ENCODE results near the gene DUSP15.
"Not testable (repeated sequence)": the region's sequence is repeated elsewhere in the genome, so short reads cannot be mapped to it uniquely, and the experiment has no call there.

DUSP15 gene

GRCh38 chr20:31820228-31820627 is 50.1 kb downstream of the DUSP15 start:
- no peak for DNase-seq

GRCh38 chr20:31819083-31819784 is 51.1 kb downstream of the DUSP15 start, which contains the start of gene MYLK2:
TSS of gene MYLK2 (plus strand) at chr20:31819356. CDS start at chr20:31819581, 225 bp downstream.
- peak; percentile 42 for DNase-seq

DNA sequence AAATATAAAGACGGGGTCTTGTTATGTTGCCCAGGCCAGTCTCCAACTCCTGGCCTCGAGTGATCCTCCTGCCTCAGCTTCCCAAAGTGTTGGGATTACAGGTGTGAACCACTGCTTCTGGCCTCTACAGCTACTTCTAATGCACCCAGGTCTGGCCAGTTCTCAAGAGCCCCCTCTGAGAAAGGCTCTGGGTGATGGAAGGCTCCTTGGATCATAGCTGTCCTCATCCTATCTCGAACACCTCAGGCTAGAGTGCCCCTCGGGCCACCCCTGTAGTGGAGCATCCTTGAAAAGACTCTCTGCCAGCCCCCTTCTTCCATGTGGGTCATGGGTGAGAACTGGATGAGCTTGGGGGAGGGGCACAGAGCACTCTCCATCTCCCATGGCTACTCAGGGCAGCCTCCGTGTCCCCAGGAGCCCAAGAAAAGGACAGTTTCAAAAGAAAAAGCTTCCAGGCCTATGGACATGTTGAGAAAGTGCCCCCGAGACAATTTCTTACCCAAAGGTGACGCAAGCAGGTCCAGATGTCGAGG is 51.9 kb downstream of the DUSP15 start:
- no peak for DNase-seq

DNA sequence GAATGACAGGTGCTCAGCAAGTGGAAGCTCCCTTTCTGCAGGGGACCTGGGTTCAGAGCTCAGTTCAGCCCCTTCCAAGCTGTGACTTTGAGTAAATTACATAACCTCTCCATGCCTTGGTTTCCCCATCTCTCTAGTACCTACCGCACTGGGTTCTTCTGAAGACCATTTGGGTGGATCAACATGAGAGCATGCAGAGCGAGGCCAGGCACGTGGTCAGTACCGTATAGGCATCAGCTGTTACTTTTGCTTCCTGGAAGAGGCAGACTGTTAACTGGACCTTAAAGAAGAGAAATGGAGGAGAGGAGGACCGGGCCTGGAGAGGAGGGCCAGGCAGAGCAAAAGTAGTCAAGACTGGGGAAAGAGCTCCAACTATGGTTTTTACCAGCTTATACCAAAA is 52.9 kb downstream of the DUSP15 start:
- no peak for DNase-seq

DNA sequence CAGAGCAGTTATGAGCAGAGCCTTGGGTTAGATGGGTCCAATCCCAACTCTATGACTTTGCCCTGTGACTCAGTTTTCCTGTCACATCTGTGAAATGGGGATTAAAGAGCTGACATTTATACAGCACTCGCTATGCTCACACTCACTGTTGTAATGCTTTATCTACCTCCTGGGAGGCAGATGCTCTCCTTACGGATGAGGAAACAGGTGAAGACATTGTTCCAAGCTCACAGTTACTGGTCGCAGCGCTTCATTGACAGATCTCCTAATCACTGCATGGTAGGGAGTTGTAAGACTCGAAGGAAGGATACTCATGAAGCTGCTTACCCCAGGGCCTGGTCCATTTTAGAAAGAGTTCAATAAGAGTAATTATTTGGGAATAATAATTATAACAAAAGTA is 54.1 kb downstream of the DUSP15 start:
- DNase-seq: no peak

GRCh38 chr20:31815408-31816188 is 54.7 kb downstream of the DUSP15 start:
- DNase-seq: peak; percentile 42

DNA sequence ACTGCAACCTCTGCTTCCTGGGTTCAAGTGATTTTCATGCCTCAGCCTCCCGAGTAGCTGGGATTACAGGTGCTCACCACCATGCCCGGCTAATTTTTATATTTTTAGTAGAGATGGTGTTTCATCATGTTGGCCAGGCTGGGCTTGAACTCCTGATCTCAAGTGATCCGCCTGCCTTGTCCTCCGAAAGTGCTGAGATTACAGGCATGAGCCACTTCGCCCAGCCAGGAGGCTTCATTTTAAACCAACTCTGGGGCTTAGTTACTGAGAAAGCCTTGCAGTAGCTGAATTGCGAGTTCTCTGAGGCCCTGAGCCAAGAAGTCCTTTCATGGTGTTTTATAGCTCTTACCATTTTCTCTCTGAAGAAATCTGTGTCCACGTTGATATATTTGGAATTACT is 56.2 kb downstream of the DUSP15 start:
- not testable (repeated sequence) for DNase-seq

- DNase-seq: no peak
Observed at GRCh38 chr20:31813611-31814010, 56.7 kb downstream of the DUSP15 start.

- peak; percentile 24 for DNase-seq
Observed at GRCh38 chr20:31811796-31812728, 58.3 kb downstream of the DUSP15 start.

GRCh38 chr20:31811198-31811597 is 59.1 kb downstream of the DUSP15 start:
- DNase-seq: no peak
